Glutamatergic neuron (in vitro differentiated cells): ENCODE data around the gene ICA1. TPM values are rescaled to one million over a fixed set of nuclear protein-coding genes. Genes with fewer than 3 reads are reported as not detected.

Experiments
- DNase-seq: peaks from one replicate; pipeline ENCODE4 v3.0.0; 2022
- H3K27ac Mint-ChIP-seq: one replicate; pipeline ENCODE4 v1.8.0; 2020; ENCODE audit warnings: mild to moderate bottlenecking, mixed read lengths, inconsistent platforms; ENCODE audit not compliant: unreplicated experiment
- H3K27me3 Mint-ChIP-seq: one replicate; pipeline ENCODE4 v1.8.0; 2020; ENCODE audit warnings: mild to moderate bottlenecking, moderate library complexity, mixed read lengths, inconsistent platforms; ENCODE audit not compliant: unreplicated experiment
- H3K36me3 Mint-ChIP-seq: one replicate; pipeline ENCODE4 v1.8.0; 2020; ENCODE audit warnings: mild to moderate bottlenecking, mixed read lengths, inconsistent platforms; ENCODE audit not compliant: unreplicated experiment
- H3K4me1 Mint-ChIP-seq: one replicate; pipeline ENCODE4 v1.8.0; 2020; ENCODE audit warnings: mild to moderate bottlenecking, low read depth, mixed read lengths, inconsistent platforms; ENCODE audit not compliant: unreplicated experiment
- H3K4me3 Mint-ChIP-seq: one replicate; pipeline ENCODE4 v1.8.0; 2020; ENCODE audit warnings: mild to moderate bottlenecking, mixed read lengths, inconsistent platforms; ENCODE audit not compliant: unreplicated experiment
- H3K9me3 Mint-ChIP-seq: one replicate; pipeline ENCODE4 v1.8.0; 2020; ENCODE audit warnings: mild to moderate bottlenecking, moderate library complexity, mixed read lengths, inconsistent platforms; ENCODE audit not compliant: unreplicated experiment
- CTCF ChIP-seq: fragments of 200-600 bp; sonication (generic); IDR thresholded peaks from one replicate; pipeline ENCODE4 v1.5.0; 2021; ENCODE audit not compliant: partially characterized antibody, unreplicated experiment
- long read RNA-seq: library from polyadenylated mRNA; unstranded; transcript quantifications from one replicate; pipeline ENCODE4 v2.0.0, GENCODE V29; 2020; ENCODE audit not compliant: unreplicated experiment
- total RNA-seq: library from RNA; stranded (reverse); fragmentation: NEBNext Ultra II Directional; extraction: Animal tissue kit (Norgen Biotek cat#: 25700); gene quantifications from one replicate; pipeline ENCODE4 v1.2.1, GENCODE V29; 2021; ENCODE audit not compliant: unreplicated experiment

The ICA1 gene
- total RNA-seq: 9.8 TPM
- long read RNA-seq, transcript ICA1-206 (14 exons, 2,458 nt): major isoform, 5 of 12 reads
- long read RNA-seq, partial matches to known transcripts: 3 of 12 reads
- long read RNA-seq, other reads (novel, unspliced or antisense): 4 of 12 reads

- no peak for TF ChIP-seq CTCF
- Mint-ChIP-seq H3K4me1 (peaks cover 9% of the 10 kb centered on the region), H3K36me3 (no peaks in the 10 kb centered on the region), H3K27me3 (peaks cover 4% of the 10 kb centered on the region), H3K27ac (peak within 1 kb of the TSS; percentile 70), H3K9me3 (peaks cover 2% of the 10 kb centered on the region), H3K4me3 (peak within 1 kb of the TSS; percentile 88)
- peak; percentile 85 for DNase-seq
Measured at GRCh38 chr7:8261711-8262695, at the start of gene ICA1. Gene ICA1 (minus strand): TSS chr7:8262167. CDS start chr7:8235926, 26,241 bp downstream.

- DNase-seq: no peak
- Mint-ChIP-seq H3K27me3 (peaks cover 5% of the 10 kb centered on the region), H3K4me1 (no peaks in the 10 kb centered on the region), H3K9me3 (peaks cover 1% of the 10 kb centered on the region), H3K4me3 (no peak overlapping the region), H3K27ac (no peak overlapping the region), H3K36me3 (peaks cover 27% of the 10 kb centered on the region)
- TF ChIP-seq CTCF: no peak
Measured at GRCh38 chr7:8310876-8311275, 48.9 kb upstream of the ICA1 start.

GRCh38 chr7:8305625-8306388 lies 43.8 kb upstream of the ICA1 start:
- no peak for TF ChIP-seq CTCF
- Mint-ChIP-seq H3K4me1 (no peaks in the 10 kb centered on the region), H3K4me3 (no peak overlapping the region), H3K36me3 (peaks cover 20% of the 10 kb centered on the region), H3K27ac (no peak overlapping the region), H3K9me3 (no peaks in the 10 kb centered on the region), H3K27me3 (peaks cover 5% of the 10 kb centered on the region)
- DNase-seq: no peak

GRCh38 chr7:8305104-8305503 lies 43.1 kb upstream of the ICA1 start:
- no peak for DNase-seq
- H3K4me3 Mint-ChIP-seq: no peak overlapping the region
- no peaks in the 10 kb centered on the region for H3K4me1 Mint-ChIP-seq
- H3K36me3 Mint-ChIP-seq: peaks cover 20% of the 10 kb centered on the region
- no peaks in the 10 kb centered on the region for H3K9me3 Mint-ChIP-seq
- TF ChIP-seq CTCF: no peak
- H3K27ac Mint-ChIP-seq: no peak overlapping the region
- H3K27me3 Mint-ChIP-seq: peaks cover 5% of the 10 kb centered on the region
